Glomerular visceral epithelial cell (primary cell): ENCODE measurements around the gene EIF2B2.
A peak's percentile ranks its signal among the peaks of the same experiment; 100 is the strongest.

Experiments used
- DNase-seq: peaks from one replicate; pipeline ENCODE4 v3.0.0-alpha.2; 2016; ENCODE audit errors: extremely low spot score

EIF2B2 gene

GRCh38 chr14:75002392-75003249, at the start of gene EIF2B2:
TSS of gene EIF2B2 (plus strand) at chr14:75002921. CDS start at chr14:75002991, 70 bp downstream.
- DNase-seq: peak; percentile 98

- no peak for DNase-seq
Measured at GRCh38 chr14:74953686-74954085, 49.0 kb upstream of the EIF2B2 start.

GRCh38 chr14:74954232-74954946, 48.3 kb upstream of the EIF2B2 start:
- peak; percentile 18 for DNase-seq

- no peak for DNase-seq
Measured at GRCh38 chr14:74954947-74955228, 47.8 kb upstream of the EIF2B2 start.

- DNase-seq: peak; percentile 50
Measured at GRCh38 chr14:74955229-74956026, 47.3 kb upstream of the EIF2B2 start, which contains the start of gene PGF. TSS of gene PGF (minus strand) at chr14:74955597. CDS start at chr14:74955242, 355 bp downstream.

GRCh38 chr14:74956027-74956279, 46.8 kb upstream of the EIF2B2 start:
- DNase-seq: no peak

- no peak for DNase-seq
Measured at GRCh38 chr14:74956280-74957072, 46.2 kb upstream of the EIF2B2 start.

- DNase-seq: no peak
Measured at GRCh38 chr14:74959596-74960180, 43.0 kb upstream of the EIF2B2 start.

GRCh38 chr14:74960736-74961135, 42.0 kb upstream of the EIF2B2 start:
- no peak for DNase-seq

- no peak for DNase-seq
Measured at GRCh38 chr14:74961238-74961911, 41.3 kb upstream of the EIF2B2 start.

GRCh38 chr14:74962046-74962445, 40.7 kb upstream of the EIF2B2 start:
- DNase-seq: no peak

GRCh38 chr14:74962493-74962892, 40.2 kb upstream of the EIF2B2 start:
- no peak for DNase-seq

GRCh38 chr14:74963178-74963704, 39.5 kb upstream of the EIF2B2 start:
- DNase-seq: no peak

GRCh38 chr14:74963705-74964271, 38.9 kb upstream of the EIF2B2 start:
- peak; percentile 87 for DNase-seq

GRCh38 chr14:74964787-74965485, 37.8 kb upstream of the EIF2B2 start:
- peak; percentile 28 for DNase-seq

GRCh38 chr14:74965486-74966153, 37.1 kb upstream of the EIF2B2 start:
- peak; percentile 31 for DNase-seq

- no peak for DNase-seq
Measured at GRCh38 chr14:74968811-74969210, 33.9 kb upstream of the EIF2B2 start.

- peak; percentile 42 for DNase-seq
Measured at GRCh38 chr14:74973003-74973653, 29.6 kb upstream of the EIF2B2 start.
